HepG2 (cell line): ENCODE data around the gene MAEA. TPM values are rescaled to one million over a fixed set of nuclear protein-coding genes. Genes with fewer than 3 reads are reported as not detected.

Experiments
- ARHGAP35 ChIP-seq: sonication (generic); formaldehyde crosslinking; IDR thresholded peaks from 2 replicates; pipeline ENCODE4 v1.9.0; 2022; ENCODE audit warnings: mild to moderate bottlenecking, inconsistent platforms, moderate library complexity, missing genetic modification reagents, borderline replicate concordance
- CBX5 ChIP-seq: sonication (generic); formaldehyde crosslinking; IDR thresholded peaks from 2 replicates; pipeline ENCODE4 v1.4.0; 2020; ENCODE audit warnings: missing genetic modification reagents, borderline replicate concordance
- GATAD1 ChIP-seq: IDR thresholded peaks from 2 replicates; pipeline ENCODE4 v1.6.1; 2016; ENCODE audit warnings: missing genetic modification reagents, missing compliant biosample characterization
- KLF16 ChIP-seq, 2 experiments: sonication (generic) in 1 of 2; formaldehyde crosslinking in 1 of 2; IDR thresholded peaks; 2 replicates each; pipeline versions ENCODE4 v1.6.1 to v1.8.0; 2016 to 2023; ENCODE audit warnings: missing genetic modification reagents in 2 of 2, missing compliant biosample characterization in 1 of 2
- MYC ChIP-seq: sonication (generic); formaldehyde crosslinking; IDR thresholded peaks from 2 replicates; pipeline ENCODE4 v1.9.0; 2021; ENCODE audit warnings: missing genetic modification reagents, borderline replicate concordance
- SIN3A ChIP-seq: IDR thresholded peaks from 2 replicates; pipeline ENCODE4 v1.6.1; 2011; ENCODE audit warnings: low read depth, mild to moderate bottlenecking, control low read depth, low read length, borderline replicate concordance
- SPEN ChIP-seq: sonication (generic); formaldehyde crosslinking; IDR thresholded peaks from 2 replicates; pipeline ENCODE4 v1.5.1; 2020; ENCODE audit warnings: low read depth, mild to moderate bottlenecking, missing genetic modification reagents
- SRY ChIP-seq: sonication (generic); formaldehyde crosslinking; IDR thresholded peaks from 2 replicates; pipeline ENCODE4 v1.8.0; 2022; ENCODE audit warnings: mild to moderate bottlenecking, missing genetic modification reagents
- ZNF136 ChIP-seq: sonication (generic); formaldehyde crosslinking; IDR thresholded peaks from 2 replicates; pipeline ENCODE4 v1.8.1; 2022; ENCODE audit warnings: low read depth, mild to moderate bottlenecking, moderate library complexity, missing genetic modification reagents
- ZNF562 ChIP-seq: sonication (generic); formaldehyde crosslinking; IDR thresholded peaks from 2 replicates; pipeline ENCODE4 v1.8.0; 2022; ENCODE audit warnings: missing genetic modification reagents, borderline replicate concordance
- ZNF773 ChIP-seq: sonication (generic); formaldehyde crosslinking; IDR thresholded peaks from 2 replicates; pipeline ENCODE4 v1.4.0; 2020; ENCODE audit warnings: missing genetic modification reagents, borderline replicate concordance
- polyA plus RNA-seq, 8 experiments: library from polyadenylated mRNA; depleted of rRNA in 3 of 8; stranded (reverse) in 7 of 8; unstranded in 1 of 8; fragments of >200 nt; fragmentation: Illumina TruSeq in 4 of 8; extraction: Trizol in 4 of 8; gene quantifications; 2 replicates each; pipeline versions ENCODE4 v1.2.1 to v1.2.3, GENCODE V29; 2011 to 2016; ENCODE audit warnings: low read depth in 4 of 8, missing spikeins in 1 of 8, mixed read lengths in 1 of 8; ENCODE audit not compliant: insufficient read depth in 1 of 8
- total RNA-seq, 5 experiments: library from RNA; depleted of rRNA; stranded (reverse); fragments of >200 nt; fragmentation: Illumina TruSeq; extraction: Trizol; gene quantifications; 2 replicates each; pipeline ENCODE4 v1.2.3, GENCODE V29; 2016; ENCODE audit warnings: low read depth in 1 of 5
- TF ChIP-seq, protein P1 (sequence below), 2 experiments: fragments of 450-650 bp in 1 of 2; sonication (generic) in 1 of 2; formaldehyde crosslinking in 1 of 2; IDR thresholded peaks; 2 replicates each; pipeline versions ENCODE4 v1.6.1 to v1.8.0; 2016 to 2022; ENCODE audit warnings: antibody characterized with exemption in 1 of 2, mild to moderate bottlenecking in 1 of 2, missing genetic modification reagents in 1 of 2
- TF ChIP-seq, protein P2 (sequence below), 2 experiments: sonication (generic) in 1 of 2; formaldehyde crosslinking in 1 of 2; IDR thresholded peaks; 2 replicates each; pipeline versions ENCODE4 v1.5.1 to v1.6.1; 2011 to 2020; ENCODE audit warnings: borderline replicate concordance in 1 of 2, low read depth in 1 of 2, low read length in 1 of 2, mild to moderate bottlenecking in 1 of 2, missing genetic modification reagents in 1 of 2, moderate library complexity in 1 of 2
- TF ChIP-seq, protein P3 (sequence below): sonication (generic); formaldehyde crosslinking; IDR thresholded peaks from 2 replicates; pipeline ENCODE4 v1.4.0; 2020; ENCODE audit warnings: missing genetic modification reagents, mild to moderate bottlenecking, borderline replicate concordance

The MAEA gene
- total and polyA plus RNA-seq, 2 of the 13 experiments (the other 11 are each of a cell fraction or from before 2014, with no cell fraction given) = 52.0 to 57.1 TPM

DNA sequence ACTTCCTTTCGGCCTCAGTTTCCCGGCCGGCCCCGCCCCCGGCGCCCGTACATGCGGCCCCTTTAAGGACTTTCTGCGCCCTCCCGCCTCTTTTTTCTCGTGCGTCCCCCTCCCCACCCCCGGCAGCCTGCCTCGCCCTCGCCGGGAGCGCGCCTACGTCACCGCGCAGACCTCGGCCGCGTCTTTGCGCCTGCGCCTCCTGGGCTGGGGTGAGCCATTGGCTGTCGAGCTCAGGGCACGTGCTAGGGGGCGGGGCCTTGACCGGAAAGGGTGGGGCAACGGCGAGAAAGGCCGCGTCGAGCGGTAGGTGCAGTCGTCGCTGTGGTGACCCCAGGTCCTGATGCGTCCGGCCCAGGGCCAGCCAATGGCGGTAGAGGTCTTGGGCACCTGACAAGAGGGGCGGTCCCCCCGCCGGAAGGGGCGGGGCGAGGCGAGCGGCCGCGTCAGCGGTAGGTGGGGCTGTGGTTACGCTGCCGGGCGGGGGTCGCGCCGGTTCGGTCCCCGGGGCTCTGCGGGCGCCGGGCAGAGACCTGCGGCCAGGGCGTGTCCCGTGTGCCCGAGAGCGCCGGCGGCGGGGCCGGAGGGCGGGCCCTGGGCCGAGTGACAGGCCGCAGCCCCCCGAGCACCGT is 57.2 kb downstream of the MAEA start, which contains the start of gene UVSSA (continued):
- TF ChIP-seq ZNF136 (peak; percentile 48; the same call in 1 of the 2 replicates), ZNF562 (no peak), SPEN (CRISPR knock-in tag) (peak; percentile 86), GATAD1 (CRISPR knock-in tag) (peak; percentile 86), ZNF773 (CRISPR knock-in tag) (0 out of 2 replicates have a peak, but pooled peaks have one; percentile 12), KLF16 (CRISPR knock-in tag; IDR thresholded peaks at IDR 0.05) (peak in 1 of 2 experiments; percentile 41; a peak in 1 of 4 replicates), ARHGAP35 (CRISPR knock-in tag) (no peak), MYC (CRISPR knock-in tag) (peak; percentile 85), SIN3A (peak; percentile 70; the same call in 1 of the 2 replicates), CBX5 (CRISPR knock-in tag) (no peak; the same call in 1 of the 2 replicates), SRY (CRISPR knock-in tag) (0 out of 2 replicates have a peak, but pooled peaks have one; percentile 32)
- TF ChIP-seq, protein P1, sequence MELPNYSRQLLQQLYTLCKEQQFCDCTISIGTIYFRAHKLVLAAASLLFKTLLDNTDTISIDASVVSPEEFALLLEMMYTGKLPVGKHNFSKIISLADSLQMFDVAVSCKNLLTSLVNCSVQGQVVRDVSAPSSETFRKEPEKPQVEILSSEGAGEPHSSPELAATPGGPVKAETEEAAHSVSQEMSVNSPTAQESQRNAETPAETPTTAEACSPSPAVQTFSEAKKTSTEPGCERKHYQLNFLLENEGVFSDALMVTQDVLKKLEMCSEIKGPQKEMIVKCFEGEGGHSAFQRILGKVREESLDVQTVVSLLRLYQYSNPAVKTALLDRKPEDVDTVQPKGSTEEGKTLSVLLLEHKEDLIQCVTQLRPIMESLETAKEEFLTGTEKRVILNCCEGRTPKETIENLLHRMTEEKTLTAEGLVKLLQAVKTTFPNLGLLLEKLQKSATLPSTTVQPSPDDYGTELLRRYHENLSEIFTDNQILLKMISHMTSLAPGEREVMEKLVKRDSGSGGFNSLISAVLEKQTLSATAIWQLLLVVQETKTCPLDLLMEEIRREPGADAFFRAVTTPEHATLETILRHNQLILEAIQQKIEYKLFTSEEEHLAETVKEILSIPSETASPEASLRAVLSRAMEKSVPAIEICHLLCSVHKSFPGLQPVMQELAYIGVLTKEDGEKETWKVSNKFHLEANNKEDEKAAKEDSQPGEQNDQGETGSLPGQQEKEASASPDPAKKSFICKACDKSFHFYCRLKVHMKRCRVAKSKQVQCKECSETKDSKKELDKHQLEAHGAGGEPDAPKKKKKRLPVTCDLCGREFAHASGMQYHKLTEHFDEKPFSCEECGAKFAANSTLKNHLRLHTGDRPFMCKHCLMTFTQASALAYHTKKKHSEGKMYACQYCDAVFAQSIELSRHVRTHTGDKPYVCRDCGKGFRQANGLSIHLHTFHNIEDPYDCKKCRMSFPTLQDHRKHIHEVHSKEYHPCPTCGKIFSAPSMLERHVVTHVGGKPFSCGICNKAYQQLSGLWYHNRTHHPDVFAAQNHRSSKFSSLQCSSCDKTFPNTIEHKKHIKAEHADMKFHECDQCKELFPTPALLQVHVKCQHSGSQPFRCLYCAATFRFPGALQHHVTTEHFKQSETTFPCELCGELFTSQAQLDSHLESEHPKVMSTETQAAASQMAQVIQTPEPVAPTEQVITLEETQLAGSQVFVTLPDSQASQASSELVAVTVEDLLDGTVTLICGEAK (IDR thresholded peaks at IDR 0.05) = no peak
- TF ChIP-seq, protein P1 (CRISPR knock-in tag; IDR thresholded peaks at IDR 0.05) = 0 out of 2 replicates have a peak, but pooled peaks have one; percentile 49
- TF ChIP-seq, protein P2, sequence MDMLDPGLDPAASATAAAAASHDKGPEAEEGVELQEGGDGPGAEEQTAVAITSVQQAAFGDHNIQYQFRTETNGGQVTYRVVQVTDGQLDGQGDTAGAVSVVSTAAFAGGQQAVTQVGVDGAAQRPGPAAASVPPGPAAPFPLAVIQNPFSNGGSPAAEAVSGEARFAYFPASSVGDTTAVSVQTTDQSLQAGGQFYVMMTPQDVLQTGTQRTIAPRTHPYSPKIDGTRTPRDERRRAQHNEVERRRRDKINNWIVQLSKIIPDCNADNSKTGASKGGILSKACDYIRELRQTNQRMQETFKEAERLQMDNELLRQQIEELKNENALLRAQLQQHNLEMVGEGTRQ (IDR thresholded peaks at IDR 0.05; ENCODE audit: low read depth, low read length) = peak; percentile 87
- TF ChIP-seq, protein P2 (CRISPR knock-in tag; IDR thresholded peaks at IDR 0.05; ENCODE audit: borderline replicate concordance) = peak; percentile 94; the same call in 1 of the 2 replicates
- TF ChIP-seq, protein P3, sequence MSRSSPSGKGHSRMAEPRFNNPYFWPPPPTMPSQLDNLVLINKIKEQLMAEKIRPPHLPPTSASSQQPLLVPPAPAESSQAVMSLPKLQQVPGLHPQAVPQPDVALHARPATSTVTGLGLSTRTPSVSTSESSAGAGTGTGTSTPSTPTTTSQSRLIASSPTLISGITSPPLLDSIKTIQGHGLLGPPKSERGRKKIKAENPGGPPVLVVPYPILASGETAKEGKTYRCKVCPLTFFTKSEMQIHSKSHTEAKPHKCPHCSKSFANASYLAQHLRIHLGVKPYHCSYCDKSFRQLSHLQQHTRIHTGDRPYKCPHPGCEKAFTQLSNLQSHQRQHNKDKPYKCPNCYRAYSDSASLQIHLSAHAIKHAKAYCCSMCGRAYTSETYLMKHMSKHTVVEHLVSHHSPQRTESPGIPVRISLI (CRISPR knock-in tag) = 0 out of 2 replicates have a peak, but pooled peaks have one; percentile 38
